ENCODE results near the gene ZNF334.

ZNF334 gene

GRCh38 chr20:46461808-46462207 lies 51.6 kb downstream of the ZNF334 start:
- no peak for DNase-seq
- Histone ChIP-seq H3K27ac (no peak overlapping the region), H3K4me3 (ENCODE audit: low read depth, low read length) (no peak overlapping the region), H3K36me3 (replicated peaks) (no peaks in the 10 kb centered on the region), H3K27me3 (replicated peaks) (peaks cover 2% of the 10 kb centered on the region)
- no peak for TF ChIP-seq CTCF (IDR thresholded peaks at IDR 0.05; ENCODE audit: low read depth, low read length, missing control alignments)
- in situ Hi-C loops (cut with HindIII; ENCODE audit: low pct_ligation_motif_present, low sequenced_read_pairs), result no loop called here

GRCh38 chr20:46458866-46459750 lies 54.3 kb downstream of the ZNF334 start:
- TF ChIP-seq CTCF (IDR thresholded peaks at IDR 0.05; ENCODE audit: low read depth, low read length, missing control alignments), result no peak
- H3K4me3 ChIP-seq (ENCODE audit: low read depth, low read length), result no peak overlapping the region
- no peak for DNase-seq
- peaks cover 2% of the 10 kb centered on the region for H3K27me3 ChIP-seq (replicated peaks)
- H3K36me3 ChIP-seq (replicated peaks), result no peaks in the 10 kb centered on the region
- H3K27ac ChIP-seq, result no peak overlapping the region
- in situ Hi-C loops (cut with HindIII; ENCODE audit: low pct_ligation_motif_present, low sequenced_read_pairs), result no loop called here

- H3K36me3 ChIP-seq (replicated peaks), result no peaks in the 10 kb centered on the region
- H3K27ac ChIP-seq, result no peak overlapping the region
- H3K4me3 ChIP-seq (ENCODE audit: low read depth, low read length), result no peak overlapping the region
- no peak for DNase-seq
- in situ Hi-C loops (cut with HindIII; ENCODE audit: low pct_ligation_motif_present, low sequenced_read_pairs), result no loop called here
- TF ChIP-seq CTCF (IDR thresholded peaks at IDR 0.05; ENCODE audit: low read depth, low read length, missing control alignments), result no peak
- H3K27me3 ChIP-seq (replicated peaks), result peaks cover 2% of the 10 kb centered on the region
Measured at GRCh38 chr20:46456255-46457028, 56.9 kb downstream of the ZNF334 start.

GRCh38 chr20:46455729-46456128 lies 57.6 kb downstream of the ZNF334 start:
- H3K27me3 ChIP-seq (replicated peaks), result peaks cover 2% of the 10 kb centered on the region
- in situ Hi-C loops (cut with HindIII; ENCODE audit: low pct_ligation_motif_present, low sequenced_read_pairs), result no loop called here
- TF ChIP-seq CTCF (IDR thresholded peaks at IDR 0.05; ENCODE audit: low read depth, low read length, missing control alignments), result no peak

More at GRCh38 chr20:46455729-46456128, 57.6 kb downstream of the ZNF334 start:
- DNase-seq, result no peak
- H3K36me3 ChIP-seq (replicated peaks), result no peaks in the 10 kb centered on the region
- H3K27ac ChIP-seq, result no peak overlapping the region
- no peak overlapping the region for H3K4me3 ChIP-seq (ENCODE audit: low read depth, low read length)
